Transverse colon (tissue), 4 donors: ENCODE results near the gene ZNF462.

Experiments
- EP300 ChIP-seq: sonication (generic); formaldehyde crosslinking; IDR thresholded peaks from one replicate; pipeline ENCODE4 v1.6.1; 2017; ENCODE audit warnings: antibody characterized with exemption, low read depth
- POLR2A ChIP-seq: fragments of 450-650 bp; IDR thresholded peaks from one replicate; pipeline ENCODE4 v1.6.1; 2016; ENCODE audit warnings: antibody characterized with exemption, mild to moderate bottlenecking, moderate library complexity
- POLR2AphosphoS5 ChIP-seq, 3 donors: sonication (generic); formaldehyde crosslinking; IDR thresholded peaks; one replicate each; pipeline ENCODE4 v1.6.1; 2016; ENCODE audit warnings: antibody characterized with exemption in 3 of 3
- TF ChIP-seq, protein P1 (sequence below), 5 experiments: fragments of 200-600 bp in 3 of 5; fragments of 450-650 bp in 2 of 5; sonication (generic) in 3 of 5; IDR thresholded peaks; 1 replicate in 2 of 5; 2 replicates in 3 of 5; pipeline ENCODE4 v1.5.1; 2016 to 2017; ENCODE audit warnings: antibody characterized with exemption in 5 of 5, inconsistent platforms in 3 of 5, mild to moderate bottlenecking in 2 of 5, moderate library complexity in 1 of 5

DNA sequence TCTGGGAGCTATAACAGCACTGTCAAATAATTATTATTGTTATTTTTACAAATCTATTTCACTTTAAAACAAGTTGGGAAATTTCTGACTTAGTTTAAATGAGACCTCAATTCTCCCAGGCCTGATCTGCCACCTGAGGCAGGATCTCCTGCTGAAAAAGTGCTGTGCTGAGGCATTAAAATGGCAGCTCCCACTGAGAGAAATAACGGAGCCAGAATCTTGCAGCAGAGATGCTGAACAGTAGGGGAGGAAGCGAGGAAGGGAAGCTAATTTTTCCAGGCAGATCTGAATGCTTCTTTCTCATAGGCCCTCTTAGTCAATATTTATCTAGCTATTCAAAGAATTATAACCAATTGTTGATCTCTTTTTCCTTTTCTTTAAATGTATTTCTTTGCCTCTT is 196.3 kb downstream of the ZNF462 start:
- TF ChIP-seq POLR2A (no peak), POLR2AphosphoS5 (IDR thresholded peaks at IDR 0.05) (no peak), EP300 (no peak)
- TF ChIP-seq, protein P1, sequence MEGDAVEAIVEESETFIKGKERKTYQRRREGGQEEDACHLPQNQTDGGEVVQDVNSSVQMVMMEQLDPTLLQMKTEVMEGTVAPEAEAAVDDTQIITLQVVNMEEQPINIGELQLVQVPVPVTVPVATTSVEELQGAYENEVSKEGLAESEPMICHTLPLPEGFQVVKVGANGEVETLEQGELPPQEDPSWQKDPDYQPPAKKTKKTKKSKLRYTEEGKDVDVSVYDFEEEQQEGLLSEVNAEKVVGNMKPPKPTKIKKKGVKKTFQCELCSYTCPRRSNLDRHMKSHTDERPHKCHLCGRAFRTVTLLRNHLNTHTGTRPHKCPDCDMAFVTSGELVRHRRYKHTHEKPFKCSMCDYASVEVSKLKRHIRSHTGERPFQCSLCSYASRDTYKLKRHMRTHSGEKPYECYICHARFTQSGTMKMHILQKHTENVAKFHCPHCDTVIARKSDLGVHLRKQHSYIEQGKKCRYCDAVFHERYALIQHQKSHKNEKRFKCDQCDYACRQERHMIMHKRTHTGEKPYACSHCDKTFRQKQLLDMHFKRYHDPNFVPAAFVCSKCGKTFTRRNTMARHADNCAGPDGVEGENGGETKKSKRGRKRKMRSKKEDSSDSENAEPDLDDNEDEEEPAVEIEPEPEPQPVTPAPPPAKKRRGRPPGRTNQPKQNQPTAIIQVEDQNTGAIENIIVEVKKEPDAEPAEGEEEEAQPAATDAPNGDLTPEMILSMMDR (IDR thresholded peaks at IDR 0.05), result no peak
